Measurements from ENCODE around the gene AHCY. TPM values are rescaled to one million over a fixed set of nuclear protein-coding genes. Genes with fewer than 3 reads are reported as not detected.
"Not testable (repeated sequence)": the region's sequence is repeated elsewhere in the genome, so short reads cannot be mapped to it uniquely, and the experiment has no call there.

The AHCY gene
- total RNA-seq, 3 donors from 2014 or later (not counting 1 experiment from before 2014, with no cell fraction given): 7.1 to 8.3 (median 7.7) TPM

GRCh38 chr20:34300809-34301586, 2.2 kb downstream of the AHCY start:
- no peaks in the 10 kb centered on the region for H3K27me3 Mint-ChIP-seq (ENCODE audit: low read depth in 2 of 2)

GRCh38 chr20:34300256-34300806, 2.8 kb downstream of the AHCY start:
- no peak overlapping the region for H3K4me3 Mint-ChIP-seq
- H3K9me3 ChIP-seq (ENCODE audit: control insufficient read depth, insufficient read depth, low read length): no peaks in the 10 kb centered on the region
- H3K4me1 Mint-ChIP-seq: peaks cover 0 to 4% of the 10 kb centered on the region in 2 donors
- intact Hi-C loops (cut with micrococcal nuclease): loop anchor here (5.0 kb wide), 1 partner anchor 67 kb away; no protein-coding TSS in a partner anchor
- TF ChIP-seq CTCF (IDR thresholded peaks at IDR 0.05): no peak
- WGBS (ENCODE audit: insufficient coverage): 86% methylated on average over 3 of the region's 3 CpGs
- H3K4me1 ChIP-seq (ENCODE audit: control insufficient read depth, insufficient read depth, low read length): peaks cover 14% of the 10 kb centered on the region
- DNase-seq (no peak), ATAC-seq (no peak)
- no peak overlapping the region for H3K4me3 ChIP-seq (ENCODE audit: low read length)
- no peaks in the 10 kb centered on the region for H3K36me3 ChIP-seq (ENCODE audit: control insufficient read depth, insufficient read depth, low read length)
- no peaks in the 10 kb centered on the region for H3K27me3 Mint-ChIP-seq (ENCODE audit: low read depth in 2 of 2)
- H3K36me3 Mint-ChIP-seq: no peaks in the 10 kb centered on the region
- no peak overlapping the region for H3K27ac ChIP-seq (ENCODE audit: low read length)
- H3K27ac Mint-ChIP-seq: no peak overlapping the region
- H3K9me3 Mint-ChIP-seq: no peaks in the 10 kb centered on the region
- no peaks in the 10 kb centered on the region for H3K27me3 ChIP-seq (ENCODE audit: control insufficient read depth, insufficient read depth, low read length)

More at GRCh38 chr20:34300809-34301586, 2.2 kb downstream of the AHCY start:
- H3K4me3 Mint-ChIP-seq: peak overlapping the region; percentile 47
- no peak for TF ChIP-seq CTCF (IDR thresholded peaks at IDR 0.05)
- Histone ChIP-seq H3K27ac (ENCODE audit: low read length) (no peak overlapping the region), H3K4me3 (ENCODE audit: low read length) (no peak overlapping the region), H3K27me3 (ENCODE audit: control insufficient read depth, insufficient read depth, low read length) (no peaks in the 10 kb centered on the region), H3K9me3 (ENCODE audit: control insufficient read depth, insufficient read depth, low read length) (no peaks in the 10 kb centered on the region), H3K4me1 (ENCODE audit: control insufficient read depth, insufficient read depth, low read length) (peaks cover 14% of the 10 kb centered on the region), H3K36me3 (ENCODE audit: control insufficient read depth, insufficient read depth, low read length) (no peaks in the 10 kb centered on the region)
- H3K4me1 Mint-ChIP-seq: peaks cover 0 to 4% of the 10 kb centered on the region in 2 donors
- H3K36me3 Mint-ChIP-seq: no peaks in the 10 kb centered on the region
- DNase-seq (no peak), ATAC-seq (no peak)
- 75% methylated on average over 7 of the region's 7 CpGs for WGBS (ENCODE audit: insufficient coverage)
- intact Hi-C loops (cut with micrococcal nuclease): loop anchor here (5.0 kb wide), 1 partner anchor 66 kb away; no protein-coding TSS in a partner anchor
- H3K27ac Mint-ChIP-seq: no peak overlapping the region
- H3K9me3 Mint-ChIP-seq: no peaks in the 10 kb centered on the region

GRCh38 chr20:34299556-34300255, 3.4 kb downstream of the AHCY start:
- TF ChIP-seq CTCF (IDR thresholded peaks at IDR 0.05): no peak
- Histone ChIP-seq H3K27ac (ENCODE audit: low read length) (no peak overlapping the region), H3K36me3 (ENCODE audit: control insufficient read depth, insufficient read depth, low read length) (no peaks in the 10 kb centered on the region), H3K27me3 (ENCODE audit: control insufficient read depth, insufficient read depth, low read length) (no peaks in the 10 kb centered on the region), H3K9me3 (ENCODE audit: control insufficient read depth, insufficient read depth, low read length) (no peaks in the 10 kb centered on the region), H3K4me3 (ENCODE audit: low read length) (no peak overlapping the region), H3K4me1 (ENCODE audit: control insufficient read depth, insufficient read depth, low read length) (peaks cover 14% of the 10 kb centered on the region)
- Mint-ChIP-seq H3K27ac (no peak overlapping the region), H3K27me3 (ENCODE audit: low read depth in 2 of 2) (no peaks in the 10 kb centered on the region), H3K4me1 (peaks cover 0 to 4% of the 10 kb centered on the region in 2 donors), H3K36me3 (no peaks in the 10 kb centered on the region), H3K4me3 (no peak overlapping the region), H3K9me3 (no peaks in the 10 kb centered on the region)
- 81% methylated on average over 10 of the region's 11 CpGs for WGBS (ENCODE audit: insufficient coverage)
- intact Hi-C loops (cut with micrococcal nuclease): loop anchor here (5.0 kb wide), 1 partner anchor 68 kb away; no protein-coding TSS in a partner anchor
- no peak for ATAC-seq
- DNase-seq: no peak

- H3K4me1 Mint-ChIP-seq; H3K27ac ChIP-seq (ENCODE audit: low read length); H3K4me3 ChIP-seq (ENCODE audit: low read length); H3K9me3 ChIP-seq (ENCODE audit: control insufficient read depth, insufficient read depth, low read length); H3K9me3 Mint-ChIP-seq; intact Hi-C loops (cut with micrococcal nuclease); H3K36me3 Mint-ChIP-seq; H3K4me1 ChIP-seq (ENCODE audit: control insufficient read depth, insufficient read depth, low read length); H3K36me3 ChIP-seq (ENCODE audit: control insufficient read depth, insufficient read depth, low read length); H3K4me3 Mint-ChIP-seq; H3K27me3 ChIP-seq (ENCODE audit: control insufficient read depth, insufficient read depth, low read length); ATAC-seq; DNase-seq; H3K27ac Mint-ChIP-seq; H3K27me3 Mint-ChIP-seq (ENCODE audit: low read depth in 2 of 2): not testable (repeated sequence)
- 86% methylated on average over 5 of the region's 15 CpGs for WGBS (ENCODE audit: insufficient coverage)
Observed at GRCh38 chr20:34298294-34298784, 4.8 kb downstream of the AHCY start.
